HG03060 (cell line): ENCODE results near the gene CFAP99.

ENCODE experiments used
- ATAC-seq: cut with Tn5 transposase; IDR thresholded peaks from one replicate; pipeline ENCODE4 v1.9.1; 2021; ENCODE audit warnings: low read depth, moderate number of reproducible peaks; ENCODE audit not compliant: unreplicated experiment

The CFAP99 gene

GRCh38 chr4:2390146-2390545 is 28.6 kb upstream of the CFAP99 start:
- no peak for ATAC-seq

DNA sequence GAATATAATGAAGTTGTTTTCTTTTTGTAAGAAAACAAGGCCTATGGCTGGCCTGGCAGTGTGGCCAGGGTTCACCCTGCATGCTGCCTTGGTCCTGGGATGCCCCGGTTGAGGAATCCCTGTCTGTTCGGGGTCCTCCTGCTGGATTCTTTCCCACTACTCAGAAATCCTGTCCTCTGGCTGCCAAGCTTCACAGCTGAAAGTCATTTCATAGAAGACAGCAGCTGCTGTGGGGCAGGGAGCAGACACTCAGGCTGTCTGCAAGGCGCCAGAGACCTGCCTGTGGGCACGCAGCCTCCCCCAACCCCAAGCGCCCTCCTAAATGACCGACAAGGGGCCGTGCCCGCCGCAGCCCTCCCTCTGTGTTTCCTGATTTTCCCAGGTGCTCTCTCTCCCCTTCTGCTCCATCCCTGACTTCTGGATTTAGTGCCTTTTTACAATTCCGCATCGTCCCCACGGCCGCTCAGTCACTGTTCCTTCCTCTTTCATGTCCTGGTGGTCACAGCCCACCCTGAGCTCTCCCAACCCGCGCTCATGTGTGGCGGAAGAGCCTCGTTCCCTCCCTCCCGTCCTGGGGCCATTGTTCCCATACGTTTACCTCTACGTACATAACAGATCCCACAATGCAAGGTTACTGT is 27.9 kb upstream of the CFAP99 start:
- no peak for ATAC-seq

DNA sequence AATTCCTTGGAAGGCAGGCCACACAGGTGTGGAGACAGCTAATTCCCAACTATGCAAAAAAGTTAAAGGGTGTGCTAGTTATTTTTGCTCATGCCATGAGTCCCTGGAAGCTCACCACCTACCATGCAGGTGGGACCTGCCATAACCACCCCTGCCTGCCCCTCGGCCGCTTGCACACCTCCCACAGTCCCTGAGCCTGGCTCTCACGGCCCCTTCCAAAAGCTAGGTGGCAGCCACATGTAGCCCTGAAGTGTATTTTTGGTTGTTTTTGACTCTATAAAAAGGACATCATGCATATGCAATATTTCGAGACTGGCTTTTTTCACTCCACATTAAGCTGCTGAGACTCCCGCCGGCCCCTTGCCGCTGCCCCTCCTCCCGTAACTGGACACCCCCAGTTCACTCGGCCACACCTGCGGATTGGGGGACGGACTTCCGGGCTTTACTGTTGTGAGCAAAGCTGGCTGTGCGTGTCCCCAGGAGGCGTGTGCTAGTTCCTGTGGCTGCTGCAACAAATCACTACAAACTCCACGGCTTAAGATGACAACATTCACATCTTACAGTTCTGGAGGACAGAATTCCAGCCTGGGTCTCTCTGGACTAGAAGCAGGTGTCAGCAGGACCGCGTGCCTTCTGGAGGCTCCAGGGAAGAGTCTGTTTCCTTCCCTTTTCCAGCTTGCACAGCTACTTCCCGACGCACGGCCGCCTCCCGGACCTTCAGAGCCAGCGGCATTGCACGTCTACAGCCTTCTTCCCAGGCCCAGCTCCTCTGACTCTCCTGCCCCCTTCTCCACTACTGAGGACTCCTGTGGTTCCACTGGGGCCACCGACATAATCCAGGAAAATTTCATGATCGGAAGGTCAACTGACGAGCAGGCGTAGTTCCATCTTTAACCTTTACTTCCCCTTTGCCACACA is 25.1 kb upstream of the CFAP99 start:
- ATAC-seq = no peak

- no peak for ATAC-seq
These were observed 24.2 kb upstream of the CFAP99 start for GRCh38 chr4:2394528-2394927.

- ATAC-seq = no peak
These were observed 23.7 kb upstream of the CFAP99 start for GRCh38 chr4:2395038-2395437.

DNA sequence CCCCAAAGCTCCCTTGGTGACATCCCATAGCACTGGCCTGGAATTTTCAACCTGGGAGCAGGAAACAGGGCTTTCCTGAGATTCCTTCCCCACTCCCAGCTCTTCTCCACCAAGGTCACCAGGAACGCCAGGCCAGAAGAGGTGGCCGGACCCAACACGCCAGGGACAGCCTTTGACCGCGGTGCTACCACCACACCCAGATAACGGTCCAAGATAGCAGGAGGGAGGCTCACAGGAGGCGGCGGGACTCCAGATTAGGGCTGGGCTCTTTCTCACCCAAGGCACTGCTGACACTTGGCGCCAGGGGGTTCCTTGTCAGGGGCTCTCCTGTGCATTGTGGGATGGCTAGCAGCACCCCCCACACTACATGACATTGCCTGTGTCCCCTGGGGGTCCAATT is 23.2 kb upstream of the CFAP99 start:
- no peak for ATAC-seq

- ATAC-seq = no peak
These were observed 21.9 kb upstream of the CFAP99 start for GRCh38 chr4:2396781-2397368.

DNA sequence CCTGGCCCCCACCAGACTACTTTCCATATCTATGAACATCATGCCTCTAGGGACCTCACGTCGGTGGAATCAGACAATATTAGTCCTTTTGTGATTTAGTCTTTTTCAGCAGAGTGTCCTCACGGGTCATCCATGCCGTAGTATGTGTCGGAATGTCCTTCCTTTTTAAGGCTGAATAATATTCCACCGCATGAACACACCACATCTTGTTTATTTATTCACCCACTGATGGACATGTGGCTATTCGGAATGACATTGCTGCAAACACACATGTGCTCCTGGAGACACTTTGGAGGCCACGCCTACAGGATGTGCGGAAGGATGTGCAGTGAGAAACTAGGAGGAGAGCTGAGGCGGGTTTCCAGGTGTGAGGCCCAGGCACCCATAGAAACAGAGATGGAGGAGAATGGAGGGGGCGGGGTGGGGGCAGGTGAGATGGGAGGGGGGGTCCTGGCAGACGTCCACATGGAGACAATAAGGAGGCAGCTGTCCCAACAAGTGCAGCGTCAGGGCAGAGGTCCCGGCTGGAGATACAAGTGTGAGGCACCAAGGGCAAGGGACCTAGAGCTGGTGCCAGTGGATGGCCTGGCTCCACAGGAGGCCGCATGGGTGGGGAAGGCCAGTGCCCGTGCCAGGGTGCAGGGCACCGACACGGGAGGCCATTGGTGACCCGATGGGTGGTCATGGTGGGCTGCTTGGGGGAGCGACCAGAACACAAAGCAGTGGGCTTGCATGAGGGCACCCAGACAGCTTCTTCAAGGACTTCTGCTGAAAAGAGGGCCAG is 21.0 kb upstream of the CFAP99 start:
- no peak for ATAC-seq

GRCh38 chr4:2399216-2399615 is 19.5 kb upstream of the CFAP99 start:
- ATAC-seq = no peak

GRCh38 chr4:2399631-2400190 is 19.0 kb upstream of the CFAP99 start:
- ATAC-seq = no peak

- ATAC-seq = no peak
These were observed 17.7 kb upstream of the CFAP99 start for GRCh38 chr4:2400841-2401609.

DNA sequence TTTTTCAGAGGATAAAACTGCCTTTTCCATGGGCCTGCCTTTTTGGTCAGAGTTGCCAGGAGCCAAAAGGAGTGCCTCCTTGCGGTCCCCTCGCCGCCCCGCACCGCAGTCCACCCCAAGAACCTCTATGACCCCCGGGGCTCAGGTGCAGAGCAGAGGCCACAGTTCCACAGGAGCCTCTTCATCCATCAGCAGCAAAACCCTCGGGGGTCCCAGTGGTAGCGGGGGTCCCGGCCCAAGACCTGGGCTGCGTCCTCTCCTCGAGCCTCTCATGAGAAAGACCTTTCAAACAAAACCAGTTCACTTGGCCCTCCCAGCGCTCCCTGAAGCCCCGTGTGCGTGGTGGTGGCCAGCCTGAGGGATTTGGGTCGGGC is 17.2 kb upstream of the CFAP99 start:
- ATAC-seq = no peak

- ATAC-seq = no peak
These were observed 16.5 kb upstream of the CFAP99 start for GRCh38 chr4:2402048-2402842.

- no peak for ATAC-seq
These were observed 15.8 kb upstream of the CFAP99 start for GRCh38 chr4:2402941-2403340.

DNA sequence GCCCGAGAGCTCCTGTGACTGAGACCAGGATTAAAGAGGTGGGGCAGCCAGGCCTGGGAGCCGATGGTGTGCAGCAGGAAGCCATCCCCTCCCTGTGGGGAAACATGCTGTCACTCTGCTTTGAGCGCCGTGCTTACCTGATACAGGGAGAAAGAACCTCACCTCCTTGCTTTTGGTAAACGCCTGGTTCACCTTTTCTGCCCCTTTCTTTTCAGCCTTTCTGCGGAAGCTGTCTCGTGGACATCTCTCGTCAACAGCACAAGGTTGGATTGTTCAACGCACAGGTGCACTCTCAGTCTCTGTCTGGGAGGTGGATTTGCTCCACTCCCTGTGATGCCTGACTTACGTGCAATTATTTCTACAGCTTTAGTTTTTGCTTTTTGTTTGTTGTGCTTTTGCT is 12.3 kb upstream of the CFAP99 start:
- ATAC-seq = no peak

GRCh38 chr4:2406920-2407319 is 11.8 kb upstream of the CFAP99 start:
- ATAC-seq = no peak

- ATAC-seq = no peak
These were observed 10.8 kb upstream of the CFAP99 start for GRCh38 chr4:2407991-2408342.

GRCh38 chr4:2408401-2408958 is 10.3 kb upstream of the CFAP99 start:
- ATAC-seq = no peak

- no peak for ATAC-seq
These were observed 9.8 kb upstream of the CFAP99 start for GRCh38 chr4:2408976-2409375.
